ENCODE data around the gene GCK. TPM values are rescaled to one million over a fixed set of nuclear protein-coding genes. Genes with fewer than 3 reads are reported as not detected.

GCK gene
- total RNA-seq, 1 experiment from 2014 or later = not detected

- H3K4me1 Mint-ChIP-seq (ENCODE audit: insufficient read depth, unreplicated experiment) = no peaks in the 10 kb centered on the region
- TF ChIP-seq, protein P1, sequence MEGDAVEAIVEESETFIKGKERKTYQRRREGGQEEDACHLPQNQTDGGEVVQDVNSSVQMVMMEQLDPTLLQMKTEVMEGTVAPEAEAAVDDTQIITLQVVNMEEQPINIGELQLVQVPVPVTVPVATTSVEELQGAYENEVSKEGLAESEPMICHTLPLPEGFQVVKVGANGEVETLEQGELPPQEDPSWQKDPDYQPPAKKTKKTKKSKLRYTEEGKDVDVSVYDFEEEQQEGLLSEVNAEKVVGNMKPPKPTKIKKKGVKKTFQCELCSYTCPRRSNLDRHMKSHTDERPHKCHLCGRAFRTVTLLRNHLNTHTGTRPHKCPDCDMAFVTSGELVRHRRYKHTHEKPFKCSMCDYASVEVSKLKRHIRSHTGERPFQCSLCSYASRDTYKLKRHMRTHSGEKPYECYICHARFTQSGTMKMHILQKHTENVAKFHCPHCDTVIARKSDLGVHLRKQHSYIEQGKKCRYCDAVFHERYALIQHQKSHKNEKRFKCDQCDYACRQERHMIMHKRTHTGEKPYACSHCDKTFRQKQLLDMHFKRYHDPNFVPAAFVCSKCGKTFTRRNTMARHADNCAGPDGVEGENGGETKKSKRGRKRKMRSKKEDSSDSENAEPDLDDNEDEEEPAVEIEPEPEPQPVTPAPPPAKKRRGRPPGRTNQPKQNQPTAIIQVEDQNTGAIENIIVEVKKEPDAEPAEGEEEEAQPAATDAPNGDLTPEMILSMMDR (IDR thresholded peaks at IDR 0.05; ENCODE audit: unreplicated experiment) = no peak
- no peaks in the 10 kb centered on the region for H3K9me3 Mint-ChIP-seq (ENCODE audit: unreplicated experiment)
- no peak overlapping the region for H3K27ac Mint-ChIP-seq (ENCODE audit: low read depth, unreplicated experiment)
- intact Hi-C loops (cut with micrococcal nuclease) = no loop called here
- H3K4me3 Mint-ChIP-seq (ENCODE audit: unreplicated experiment) = no peak overlapping the region
- ChIA-PET POLR2A (interaction anchor here (0.6 to 2.3 kb wide), 4 partner anchors 11 to 43 kb away, joined by 3 to 8 read pairs (median 4); no protein-coding TSS in a partner anchor), CTCF (interaction anchor here (0.6 to 0.9 kb wide), 3 partner anchors 12 to 458 kb away, joined by 3 to 5 read pairs (median 4); partner anchors contain the start of gene POLD2)
- DNase-seq (ENCODE audit: unreplicated experiment) = peak; percentile 13
- H3K27me3 Mint-ChIP-seq (ENCODE audit: insufficient read depth, unreplicated experiment) = no peaks in the 10 kb centered on the region
- peaks cover 23% of the 10 kb centered on the region for H3K36me3 Mint-ChIP-seq (ENCODE audit: insufficient read depth, unreplicated experiment)
- no TSS peak for BruUV-seq (replicated peaks)
Measured at GRCh38 chr7:44110719-44111635, 78.3 kb downstream of the GCK start.

GRCh38 chr7:44109991-44110390 is 79.2 kb downstream of the GCK start:
- no peaks in the 10 kb centered on the region for H3K9me3 Mint-ChIP-seq (ENCODE audit: unreplicated experiment)
- TF ChIP-seq, protein P1 (IDR thresholded peaks at IDR 0.05; ENCODE audit: unreplicated experiment) = no peak
- ChIA-PET CTCF (no interaction called here), POLR2A (interaction anchor here (1.4 kb wide), 1 partner anchor 15 kb away, joined by 5 read pairs; no protein-coding TSS in a partner anchor)
- intact Hi-C loops (cut with micrococcal nuclease) = no loop called here
- no peak for DNase-seq (ENCODE audit: unreplicated experiment)
- H3K36me3 Mint-ChIP-seq (ENCODE audit: insufficient read depth, unreplicated experiment) = peaks cover 22% of the 10 kb centered on the region
- no peak overlapping the region for H3K27ac Mint-ChIP-seq (ENCODE audit: low read depth, unreplicated experiment)
- no peaks in the 10 kb centered on the region for H3K27me3 Mint-ChIP-seq (ENCODE audit: insufficient read depth, unreplicated experiment)
- BruUV-seq (replicated peaks) = no TSS peak
- no peak overlapping the region for H3K4me3 Mint-ChIP-seq (ENCODE audit: unreplicated experiment)
- H3K4me1 Mint-ChIP-seq (ENCODE audit: insufficient read depth, unreplicated experiment) = peaks cover 7% of the 10 kb centered on the region

- Mint-ChIP-seq H3K36me3 (ENCODE audit: insufficient read depth, unreplicated experiment) (peaks cover 14% of the 10 kb centered on the region), H3K27ac (ENCODE audit: low read depth, unreplicated experiment) (no peak overlapping the region), H3K4me1 (ENCODE audit: insufficient read depth, unreplicated experiment) (peaks cover 7% of the 10 kb centered on the region), H3K27me3 (ENCODE audit: insufficient read depth, unreplicated experiment) (no peaks in the 10 kb centered on the region), H3K9me3 (ENCODE audit: unreplicated experiment) (no peaks in the 10 kb centered on the region), H3K4me3 (ENCODE audit: unreplicated experiment) (no peak overlapping the region)
- ChIA-PET POLR2A (no interaction called here), CTCF (interaction anchor here (0.7 kb wide), 1 partner anchor 15 kb away, joined by 4 read pairs; the partner anchor contains the start of gene POLD2)
- no peak for DNase-seq (ENCODE audit: unreplicated experiment)
- intact Hi-C loops (cut with micrococcal nuclease) = no loop called here
- no TSS peak for BruUV-seq (replicated peaks)
- TF ChIP-seq, protein P1 (IDR thresholded peaks at IDR 0.05; ENCODE audit: unreplicated experiment) = no peak
Measured at GRCh38 chr7:44108768-44109750, 80.2 kb downstream of the GCK start.
